ENCODE measurements around the gene ZNF629.

The ZNF629 gene

DNA sequence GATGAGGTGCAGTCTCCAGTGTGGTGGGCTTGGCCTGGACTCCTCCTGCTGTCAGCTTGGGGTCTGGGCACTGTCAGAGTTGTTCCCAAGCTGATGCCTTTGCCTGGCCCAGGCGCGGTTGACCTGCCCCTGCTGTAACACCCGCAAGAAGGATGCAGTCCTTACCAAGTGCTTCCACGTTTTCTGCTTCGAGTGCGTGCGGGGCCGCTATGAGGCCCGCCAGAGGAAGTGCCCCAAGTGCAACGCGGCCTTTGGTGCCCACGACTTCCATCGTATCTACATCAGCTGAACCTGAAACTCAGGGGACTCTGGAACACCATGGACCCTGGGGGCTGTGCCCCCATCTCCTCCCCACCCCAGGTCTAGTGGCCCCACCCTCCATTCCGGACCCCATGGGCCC, 13.2 kb downstream of the ZNF629 start:
- in situ Hi-C loops (cut with HindIII; ENCODE audit: low pct_ligation_motif_present, low sequenced_read_pairs) = no loop called here
- H3K36me3 ChIP-seq (replicated peaks) = peaks cover 56% of the 10 kb centered on the region
- H3K27me3 ChIP-seq (replicated peaks) = no peaks in the 10 kb centered on the region
- no peak overlapping the region for H3K4me3 ChIP-seq (ENCODE audit: low read depth, low read length)
- no peak for DNase-seq
- H3K27ac ChIP-seq = no peak overlapping the region
- TF ChIP-seq, protein P1, sequence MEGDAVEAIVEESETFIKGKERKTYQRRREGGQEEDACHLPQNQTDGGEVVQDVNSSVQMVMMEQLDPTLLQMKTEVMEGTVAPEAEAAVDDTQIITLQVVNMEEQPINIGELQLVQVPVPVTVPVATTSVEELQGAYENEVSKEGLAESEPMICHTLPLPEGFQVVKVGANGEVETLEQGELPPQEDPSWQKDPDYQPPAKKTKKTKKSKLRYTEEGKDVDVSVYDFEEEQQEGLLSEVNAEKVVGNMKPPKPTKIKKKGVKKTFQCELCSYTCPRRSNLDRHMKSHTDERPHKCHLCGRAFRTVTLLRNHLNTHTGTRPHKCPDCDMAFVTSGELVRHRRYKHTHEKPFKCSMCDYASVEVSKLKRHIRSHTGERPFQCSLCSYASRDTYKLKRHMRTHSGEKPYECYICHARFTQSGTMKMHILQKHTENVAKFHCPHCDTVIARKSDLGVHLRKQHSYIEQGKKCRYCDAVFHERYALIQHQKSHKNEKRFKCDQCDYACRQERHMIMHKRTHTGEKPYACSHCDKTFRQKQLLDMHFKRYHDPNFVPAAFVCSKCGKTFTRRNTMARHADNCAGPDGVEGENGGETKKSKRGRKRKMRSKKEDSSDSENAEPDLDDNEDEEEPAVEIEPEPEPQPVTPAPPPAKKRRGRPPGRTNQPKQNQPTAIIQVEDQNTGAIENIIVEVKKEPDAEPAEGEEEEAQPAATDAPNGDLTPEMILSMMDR (IDR thresholded peaks at IDR 0.05; ENCODE audit: low read depth, low read length, missing control alignments) = no peak

DNA sequence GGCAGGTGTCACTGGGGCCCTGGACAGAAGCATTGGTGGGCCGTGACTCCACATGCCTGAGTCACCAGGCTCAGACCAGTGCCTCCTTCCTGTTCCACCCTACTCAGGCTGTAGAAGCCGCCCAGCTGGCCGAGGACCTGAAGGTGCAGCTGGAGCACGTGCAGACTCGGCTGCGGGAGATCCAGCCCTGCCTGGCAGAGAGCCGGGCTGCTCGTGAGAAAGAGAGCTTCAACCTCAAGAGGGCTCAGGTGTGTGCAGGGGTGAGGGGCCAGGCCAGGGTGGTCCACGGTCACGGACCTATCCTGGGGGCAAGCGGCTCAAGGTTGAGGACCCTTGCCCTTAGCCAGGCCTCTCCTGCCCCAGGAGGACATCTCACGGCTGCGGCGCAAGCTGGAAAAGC, 15.3 kb downstream of the ZNF629 start:
- in situ Hi-C loops (cut with HindIII; ENCODE audit: low pct_ligation_motif_present, low sequenced_read_pairs) = no loop called here

DNA sequence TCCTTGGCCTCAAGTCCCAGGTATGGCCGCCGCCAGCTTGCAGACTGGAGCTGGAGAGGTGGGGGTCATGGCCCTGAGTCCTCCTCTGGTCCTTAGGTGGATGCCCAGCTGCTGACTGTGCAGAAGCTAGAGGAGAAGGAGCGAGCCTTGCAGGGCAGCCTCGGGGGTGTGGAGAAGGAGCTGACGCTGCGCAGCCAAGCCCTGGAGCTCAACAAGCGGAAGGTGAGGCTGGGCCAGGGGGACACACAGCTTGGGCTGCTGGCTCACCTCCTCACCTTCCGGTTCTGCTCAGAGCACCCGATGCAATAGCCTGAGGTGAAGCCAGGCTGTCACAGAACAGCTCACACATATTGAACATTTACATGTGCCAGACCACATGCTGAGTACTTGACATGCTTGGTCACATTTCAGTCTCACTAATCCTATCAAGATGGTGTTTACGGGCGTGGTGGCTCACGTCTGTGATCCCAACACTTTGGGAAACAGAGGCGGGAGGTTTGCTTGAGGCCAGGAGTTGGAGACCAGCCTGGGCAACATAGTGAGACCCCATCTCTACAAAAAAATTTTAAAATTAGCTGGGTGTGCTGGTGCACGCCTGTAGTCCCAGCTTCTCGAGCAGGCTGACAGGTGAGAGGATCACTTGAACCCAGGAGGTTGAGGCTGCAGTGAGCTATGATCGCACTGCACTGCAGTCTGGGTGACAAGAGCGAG, 17.5 kb downstream of the ZNF629 start:
- H3K36me3 ChIP-seq (replicated peaks) = peaks cover 92% of the 10 kb centered on the region
- in situ Hi-C loops (cut with HindIII; ENCODE audit: low pct_ligation_motif_present, low sequenced_read_pairs) = no loop called here
- no peak overlapping the region for H3K27ac ChIP-seq

More for the DNA sequence above, 15.3 kb downstream of the ZNF629 start:
- TF ChIP-seq, protein P1 (IDR thresholded peaks at IDR 0.05; ENCODE audit: low read depth, low read length, missing control alignments) = no peak
- no peak overlapping the region for H3K27ac ChIP-seq
- no peaks in the 10 kb centered on the region for H3K27me3 ChIP-seq (replicated peaks)
- no peak overlapping the region for H3K4me3 ChIP-seq (ENCODE audit: low read depth, low read length)
- DNase-seq = no peak
- H3K36me3 ChIP-seq (replicated peaks) = peaks cover 74% of the 10 kb centered on the region

DNA sequence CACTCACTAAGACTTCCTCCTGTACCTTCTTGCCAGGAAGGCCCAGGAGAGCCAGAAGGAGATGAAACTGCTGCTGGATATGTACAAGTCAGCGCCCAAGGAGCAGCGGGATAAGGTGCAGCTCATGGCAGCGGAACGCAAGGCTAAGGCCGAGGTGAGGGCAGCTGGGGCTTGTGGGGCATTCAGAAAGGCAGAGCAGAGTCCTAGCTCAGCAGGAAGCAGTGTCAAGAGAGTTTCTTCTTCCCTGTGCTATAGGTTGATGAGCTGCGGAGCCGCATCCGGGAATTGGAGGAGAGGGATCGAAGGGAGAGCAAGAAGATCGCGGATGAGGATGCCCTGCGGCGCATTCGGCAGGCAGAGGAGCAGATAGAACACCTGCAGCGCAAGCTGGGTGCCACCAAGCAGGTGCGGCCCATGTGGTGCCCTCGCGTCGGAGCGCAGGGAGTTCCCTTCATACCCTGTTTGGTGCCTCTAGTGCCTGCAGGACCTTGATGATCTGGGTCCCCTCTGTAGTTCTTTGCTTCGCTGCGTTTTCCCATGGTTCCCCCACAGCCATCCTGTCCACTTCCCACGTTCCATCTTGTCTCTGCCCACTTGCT, 18.3 kb downstream of the ZNF629 start:
- TF ChIP-seq, protein P1 (IDR thresholded peaks at IDR 0.05; ENCODE audit: low read depth, low read length, missing control alignments) = no peak
- H3K27ac ChIP-seq = no peak overlapping the region
- no peak overlapping the region for H3K4me3 ChIP-seq (ENCODE audit: low read depth, low read length)
- in situ Hi-C loops (cut with HindIII; ENCODE audit: low pct_ligation_motif_present, low sequenced_read_pairs) = no loop called here
- H3K36me3 ChIP-seq (replicated peaks) = peaks cover 92% of the 10 kb centered on the region
- H3K27me3 ChIP-seq (replicated peaks) = no peaks in the 10 kb centered on the region
- DNase-seq = no peak

More for the DNA sequence above, 17.5 kb downstream of the ZNF629 start:
- no peak for DNase-seq
- Histone ChIP-seq H3K27me3 (replicated peaks) (no peaks in the 10 kb centered on the region), H3K4me3 (ENCODE audit: low read depth, low read length) (no peak overlapping the region)
- TF ChIP-seq, protein P1 (IDR thresholded peaks at IDR 0.05; ENCODE audit: low read depth, low read length, missing control alignments) = no peak

DNA sequence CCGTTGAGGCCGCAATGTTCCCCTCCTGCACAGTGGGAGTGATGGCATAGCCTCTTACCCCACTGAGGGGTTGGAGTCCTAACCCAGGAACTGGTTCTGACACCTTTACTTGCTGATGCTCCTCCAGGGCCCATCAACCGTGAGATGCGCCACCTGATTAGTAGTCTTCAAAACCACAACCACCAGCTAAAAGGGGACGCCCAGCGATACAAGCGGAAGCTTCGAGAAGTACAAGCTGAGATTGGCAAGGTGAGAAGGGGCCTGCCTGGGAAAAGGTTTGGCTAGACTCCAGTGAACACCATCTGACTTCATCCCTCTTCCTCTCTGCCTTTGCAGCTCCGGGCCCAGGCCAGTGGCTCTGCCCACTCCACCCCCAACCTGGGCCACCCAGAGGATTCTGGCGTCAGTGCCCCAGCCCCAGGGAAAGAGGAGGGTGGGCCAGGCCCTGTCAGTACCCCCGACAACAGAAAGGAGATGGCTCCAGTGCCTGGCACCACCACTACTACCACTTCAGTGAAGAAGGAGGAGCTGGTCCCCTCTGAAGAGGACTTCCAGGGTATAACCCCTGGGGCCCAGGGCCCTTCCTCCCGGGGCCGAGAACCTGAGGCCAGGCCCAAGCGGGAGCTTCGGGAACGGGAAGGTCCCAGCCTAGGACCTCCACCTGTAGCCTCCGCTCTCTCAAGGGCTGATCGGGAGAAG, 19.1 kb downstream of the ZNF629 start:
- H3K27ac ChIP-seq = no peak overlapping the region
- in situ Hi-C loops (cut with HindIII; ENCODE audit: low pct_ligation_motif_present, low sequenced_read_pairs) = no loop called here
- peaks cover 85% of the 10 kb centered on the region for H3K36me3 ChIP-seq (replicated peaks)
- DNase-seq = no peak
- TF ChIP-seq, protein P1 (IDR thresholded peaks at IDR 0.05; ENCODE audit: low read depth, low read length, missing control alignments) = no peak
- no peak overlapping the region for H3K4me3 ChIP-seq (ENCODE audit: low read depth, low read length)
- no peaks in the 10 kb centered on the region for H3K27me3 ChIP-seq (replicated peaks)

All from brain microvascular endothelial cell (primary cell).